HEK293T (cell line): ENCODE data around the gene GRIA3.

Source experiments
- ARNT ChIP-seq: fragments of 450-650 bp; IDR thresholded peaks from 2 replicates; pipeline ENCODE4 v1.6.1; 2017; ENCODE audit warnings: mild to moderate bottlenecking
- ELF4 ChIP-seq: fragments of 450-650 bp; IDR thresholded peaks from 2 replicates; pipeline ENCODE4 v1.6.1; 2017; ENCODE audit warnings: antibody characterized with exemption
- SP1 ChIP-seq: fragments of 450-650 bp; IDR thresholded peaks from 2 replicates; pipeline ENCODE4 v1.6.1; 2017
- SUZ12 ChIP-seq: fragments of 450-650 bp; IDR thresholded peaks from 2 replicates; pipeline ENCODE4 v1.6.1; 2016; ENCODE audit warnings: mild to moderate bottlenecking

DNA sequence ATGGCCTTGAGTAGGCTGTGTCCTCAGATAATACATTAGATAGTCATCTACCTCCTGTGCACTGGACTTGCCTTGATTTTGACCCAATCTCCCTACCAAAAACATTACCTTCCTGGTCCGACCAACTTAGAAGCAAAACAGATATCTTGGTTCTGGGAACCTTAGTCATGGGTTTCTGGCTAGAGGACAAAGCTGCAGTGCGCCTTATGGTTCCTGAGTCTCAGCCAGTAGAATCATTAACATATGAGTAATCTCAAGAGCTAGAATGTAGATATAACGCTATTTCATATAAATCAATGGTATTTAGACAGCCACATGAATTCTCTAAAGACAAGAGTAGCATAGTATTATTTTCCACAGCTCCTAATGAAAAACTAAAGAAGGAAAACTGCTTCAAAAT lies 83.1 kb downstream of the GRIA3 start:
- no peak for TF ChIP-seq ELF4
- no peak for TF ChIP-seq ARNT
- no peak for TF ChIP-seq SUZ12
- TF ChIP-seq SP1: no peak
